ENCODE data around the gene THEMIS.
A peak's percentile ranks its signal among the peaks of the same experiment; 100 is the strongest.

THEMIS gene

DNA sequence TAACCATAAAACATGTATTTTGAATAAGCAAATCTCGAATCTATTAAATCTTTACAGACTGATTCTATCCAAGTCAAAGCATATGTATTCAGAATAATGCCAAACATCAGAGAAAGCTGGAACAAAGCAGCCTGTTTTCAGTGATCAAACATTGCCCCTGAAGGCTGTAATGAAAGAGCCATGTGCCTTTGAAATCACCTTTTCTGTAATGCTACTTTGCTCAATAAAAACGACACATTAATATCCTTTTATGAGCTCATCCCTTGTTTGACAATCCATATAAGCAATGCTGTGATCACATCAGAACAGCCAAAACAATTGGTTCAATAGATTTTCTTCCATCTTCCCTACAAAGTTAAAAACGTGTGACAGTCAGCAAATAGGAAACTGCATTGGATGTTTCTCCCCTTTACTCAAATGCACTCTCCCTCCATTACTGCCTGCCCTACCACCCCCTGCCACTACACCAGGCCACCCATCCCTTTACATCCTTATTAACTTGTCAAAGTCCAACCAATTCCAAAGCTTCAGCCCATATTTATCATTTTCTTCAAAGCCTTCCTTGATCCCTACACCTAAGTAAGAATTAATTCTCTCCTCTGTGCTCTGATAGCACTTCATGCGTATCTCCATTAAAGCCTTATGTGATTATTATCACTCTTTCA, 42.0 kb downstream of the THEMIS start:
- DNase-seq, result peak; percentile 13

DNA sequence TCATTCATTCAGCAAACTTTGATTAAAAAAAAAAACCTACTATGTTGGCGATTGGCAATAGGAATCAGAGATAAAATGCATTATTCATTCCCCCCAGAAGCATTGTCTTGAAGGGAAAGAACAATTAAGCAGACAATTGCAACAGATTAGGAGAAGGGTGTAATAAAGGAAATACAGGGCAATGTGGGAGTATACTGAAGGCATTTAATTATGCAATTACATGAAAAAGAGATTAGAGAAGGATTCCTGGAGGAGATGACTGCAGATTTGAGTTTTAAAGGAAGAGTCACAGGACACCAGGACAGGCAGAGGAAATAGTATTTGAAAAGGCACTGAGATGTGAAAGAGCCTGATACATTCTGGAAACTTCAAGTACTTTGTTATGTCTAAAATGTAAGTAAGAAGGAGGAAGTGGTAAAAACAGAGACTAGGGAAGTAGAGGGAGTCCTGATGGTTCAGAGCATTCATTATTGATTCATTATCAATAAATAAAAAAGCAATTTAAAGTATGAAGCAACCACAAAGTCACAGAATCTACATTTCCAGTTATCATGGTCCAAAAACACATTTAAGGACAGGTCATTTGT, 43.7 kb downstream of the THEMIS start:
- DNase-seq, result no peak

DNA sequence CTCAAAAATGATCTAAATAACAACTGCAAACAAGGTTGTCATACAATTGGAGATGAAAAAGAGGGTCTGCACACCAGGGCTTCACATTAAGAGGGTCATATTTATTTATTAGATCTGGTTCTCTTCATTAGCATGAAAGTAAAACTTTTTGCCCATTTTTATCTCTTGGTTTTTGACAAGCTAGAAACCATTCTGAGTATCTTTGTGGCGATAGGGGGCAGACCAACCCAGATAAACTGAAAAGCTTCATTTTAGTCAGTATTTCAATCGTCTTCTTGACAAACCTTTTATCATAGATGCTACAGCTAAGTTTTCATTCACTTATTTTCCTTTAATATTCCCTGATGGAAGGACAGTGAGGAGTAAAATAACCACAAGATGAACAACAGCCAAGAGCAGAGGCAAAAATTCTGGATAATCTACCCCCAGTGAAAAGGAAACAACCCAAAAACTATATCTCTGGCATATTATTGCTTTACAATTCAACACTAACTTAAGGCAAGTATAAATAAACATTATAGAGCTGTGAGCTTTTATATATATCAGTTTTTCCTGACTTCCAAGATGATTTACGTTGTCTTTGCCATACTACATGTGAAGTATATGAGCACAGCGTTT, 45.2 kb downstream of the THEMIS start:
- peak; percentile 55 for DNase-seq

DNA sequence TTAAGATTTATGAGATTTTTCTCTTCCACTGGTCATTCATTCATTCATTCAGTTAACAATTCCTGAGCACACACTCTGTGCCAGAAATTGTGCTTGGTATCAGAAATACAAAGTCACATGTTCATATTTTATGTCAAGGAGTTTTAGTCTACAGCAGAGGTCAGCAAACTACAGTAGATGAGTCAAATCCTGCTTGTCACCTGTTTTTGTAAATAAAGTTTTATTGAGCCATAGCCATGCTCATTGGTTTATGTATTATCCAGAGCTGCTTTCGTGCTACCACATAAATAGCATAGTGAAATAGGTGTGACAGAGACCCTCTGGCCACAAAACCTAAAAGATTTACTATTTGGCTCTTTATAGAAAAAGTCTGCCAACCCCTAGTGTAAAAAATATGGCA, 46.8 kb downstream of the THEMIS start:
- no peak for DNase-seq

DNA sequence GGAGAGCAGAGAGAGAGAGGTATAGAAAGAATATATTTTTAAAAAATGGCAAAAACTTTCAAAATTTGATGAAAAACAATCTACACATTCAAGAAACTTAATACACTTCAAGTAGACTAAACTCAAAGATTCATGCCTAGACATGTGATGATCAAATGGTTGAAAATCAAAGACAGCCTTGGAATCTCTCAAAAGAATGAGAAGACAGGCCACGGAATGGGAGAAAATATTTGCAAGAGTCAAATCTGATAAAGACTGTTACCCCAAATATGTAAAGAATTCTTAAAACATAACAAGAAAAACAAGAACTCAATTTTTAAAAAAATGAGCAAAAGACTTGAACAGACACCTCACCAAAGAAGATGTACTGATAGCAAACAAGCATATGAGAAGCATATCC, 49.7 kb downstream of the THEMIS start:
- no peak for DNase-seq

DNA sequence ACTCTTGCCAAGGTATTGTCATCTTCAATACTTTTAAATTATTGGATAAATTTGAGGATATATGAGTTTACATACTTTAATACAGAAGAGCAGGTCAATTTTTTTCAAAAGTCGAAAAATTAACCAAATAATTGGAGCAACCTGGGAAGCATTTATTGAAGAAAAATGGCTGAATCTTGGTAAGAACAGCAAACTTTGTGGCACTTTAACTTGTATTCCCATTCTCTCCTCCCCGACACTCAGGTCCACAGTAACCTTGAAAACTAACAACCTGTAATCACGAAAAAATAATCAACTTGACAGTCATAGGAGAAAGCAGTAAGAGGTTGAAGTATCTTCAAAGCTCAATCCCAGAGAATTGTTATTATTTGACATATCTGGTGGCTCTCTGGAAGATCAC, 55.6 kb downstream of the THEMIS start:
- no peak for DNase-seq

DNA sequence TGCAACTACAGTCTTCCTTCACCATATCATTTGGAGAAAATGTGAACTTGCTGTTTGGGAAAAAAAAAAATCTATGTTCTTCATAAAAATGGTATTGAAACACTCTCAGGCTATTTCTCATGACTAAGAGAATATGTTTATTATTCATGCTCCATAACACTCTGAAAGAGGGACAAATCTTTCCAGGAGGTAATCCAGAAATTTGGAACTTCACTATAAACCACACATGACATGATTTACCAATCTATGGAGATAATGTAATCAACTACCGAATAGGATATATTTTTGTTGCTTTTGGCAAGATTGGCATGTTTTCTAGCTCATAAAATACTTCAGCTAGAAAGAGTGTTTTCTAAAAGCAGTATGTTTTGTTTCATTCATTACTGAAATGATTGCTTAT, 56.3 kb downstream of the THEMIS start:
- no peak for DNase-seq

DNA sequence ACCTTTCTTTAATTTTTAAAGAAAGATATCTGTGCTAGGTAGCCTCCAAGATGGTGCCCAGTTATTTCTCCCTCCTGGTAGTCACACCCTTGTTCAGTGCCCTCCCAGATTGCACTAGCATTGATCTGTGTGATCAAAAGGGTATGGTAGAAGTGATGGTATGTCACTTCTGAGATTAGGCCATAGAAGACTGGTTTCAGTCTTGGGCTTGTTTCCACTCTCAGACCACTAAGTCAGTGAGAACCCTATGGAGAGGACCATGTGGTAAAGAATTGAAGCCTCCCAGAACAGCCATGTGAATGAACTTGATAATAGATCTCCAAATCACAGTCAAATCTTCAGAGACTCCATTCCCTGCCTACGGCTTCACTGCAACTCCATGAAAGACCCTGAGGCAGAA, 57.3 kb downstream of the THEMIS start:
- no peak for DNase-seq

DNA sequence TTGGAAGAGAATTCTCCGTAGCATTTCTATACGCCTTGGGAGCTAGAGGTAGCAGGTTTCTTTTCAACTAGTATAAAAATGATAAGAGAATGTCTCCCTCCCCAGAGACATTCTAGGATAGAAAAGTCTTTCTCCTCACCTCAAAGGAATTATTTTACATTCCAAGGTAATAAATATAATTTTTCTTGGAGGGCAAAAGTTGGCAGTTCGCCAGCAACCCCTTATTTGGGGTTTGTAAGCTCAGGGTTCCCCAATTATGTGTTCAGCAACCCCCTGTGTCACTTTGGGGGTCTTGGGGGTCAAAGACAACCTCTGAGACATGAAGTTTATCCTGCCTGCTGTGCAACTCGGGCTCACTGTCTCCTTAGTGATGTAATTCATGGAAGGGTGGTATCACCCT, 58.3 kb downstream of the THEMIS start:
- DNase-seq, result no peak

DNA sequence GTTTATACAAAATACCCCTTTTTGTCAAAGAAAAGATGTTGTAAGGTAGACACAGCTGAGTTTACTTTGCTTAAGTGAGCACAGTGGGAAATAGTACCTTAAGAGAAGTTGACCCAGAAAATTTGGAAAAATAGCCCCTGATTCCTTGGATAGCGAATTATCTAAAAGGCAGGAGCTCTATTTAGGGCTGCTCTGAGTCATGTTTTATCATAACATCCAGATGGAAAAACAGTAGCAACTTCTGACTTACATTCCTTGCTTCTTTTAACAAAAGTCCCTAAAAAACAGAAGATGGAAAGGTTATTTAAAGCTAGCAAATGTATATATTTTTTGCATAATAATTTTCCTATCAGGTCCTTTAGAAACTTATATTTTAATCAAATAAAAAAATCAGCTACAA, 59.0 kb downstream of the THEMIS start:
- DNase-seq, result no peak

DNA sequence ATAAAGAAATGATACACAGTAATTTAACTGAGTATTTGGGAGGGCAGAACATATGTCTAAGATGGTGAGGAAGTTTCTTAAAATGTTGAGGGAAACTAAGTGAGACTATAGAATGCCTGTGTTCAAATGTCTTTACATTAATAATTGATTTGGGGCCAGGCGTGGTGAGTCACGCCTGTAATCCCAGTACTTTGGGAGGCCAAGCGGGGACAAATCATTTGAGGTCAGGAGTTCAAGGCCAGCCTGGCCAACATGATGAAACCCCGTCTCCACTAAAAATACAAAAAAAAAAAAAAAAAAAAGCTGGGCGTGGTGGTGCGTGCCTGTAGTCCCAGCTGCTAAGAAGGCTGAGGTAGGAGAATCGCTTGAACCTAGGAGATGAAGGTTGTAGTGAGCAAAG, 66.7 kb downstream of the THEMIS start:
- DNase-seq, result no peak

DNA sequence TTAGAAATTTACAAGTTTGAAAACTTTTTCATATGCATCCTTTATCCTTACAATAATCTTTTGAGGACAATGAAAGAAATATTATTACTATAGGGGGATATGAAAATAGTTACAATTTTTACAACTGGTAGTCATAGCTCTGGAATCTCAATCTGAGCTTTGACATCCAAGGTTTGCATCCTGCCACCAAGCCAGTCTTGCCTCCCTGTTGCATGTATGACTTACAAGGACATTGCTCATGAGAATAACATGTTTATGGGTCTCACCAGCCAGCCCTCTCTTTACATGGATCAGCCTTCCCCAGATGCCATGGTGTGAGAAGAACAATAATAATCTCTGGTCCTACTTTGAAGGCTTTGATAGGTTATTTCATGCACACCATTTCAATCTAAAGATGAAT, 67.5 kb downstream of the THEMIS start:
- no peak for DNase-seq

DNA sequence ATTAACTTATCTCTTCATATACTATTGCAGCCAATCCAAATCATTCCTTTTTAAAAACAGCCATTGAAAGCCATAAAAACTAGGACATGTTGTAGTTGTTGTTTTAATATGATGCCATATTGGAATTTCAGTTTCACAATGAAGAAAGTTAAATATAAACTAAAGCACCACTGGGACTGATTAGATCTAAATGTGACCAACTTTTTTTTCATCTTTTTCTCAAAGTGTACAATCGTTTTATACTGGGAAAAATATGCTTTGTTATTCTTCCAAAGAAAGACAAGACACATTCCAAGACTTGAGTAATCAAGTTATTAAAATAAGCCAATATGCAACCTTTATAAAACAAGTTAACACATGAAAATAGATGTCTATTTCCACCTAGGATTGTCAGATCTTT, 68.5 kb downstream of the THEMIS start:
- no peak for DNase-seq

DNA sequence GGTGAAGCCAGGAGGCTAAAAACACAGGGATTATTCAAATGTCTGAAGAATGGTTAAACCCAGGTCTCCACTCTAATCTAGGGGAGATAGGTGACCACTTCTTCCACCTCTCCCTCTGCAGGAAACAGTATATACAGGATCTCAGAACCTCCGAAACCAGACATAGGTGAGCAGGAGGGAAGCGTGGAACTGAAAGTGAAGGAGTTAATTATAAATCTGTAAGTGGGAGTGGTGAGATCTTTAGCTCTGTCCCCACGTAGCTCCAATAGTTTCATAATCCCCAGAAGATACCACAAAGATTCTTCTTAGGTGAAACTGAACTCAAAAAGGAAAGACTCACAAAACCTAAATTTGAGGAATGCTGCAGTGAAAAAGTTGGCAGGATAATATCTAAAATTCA, 76.8 kb downstream of the THEMIS start:
- DNase-seq, result no peak

DNA sequence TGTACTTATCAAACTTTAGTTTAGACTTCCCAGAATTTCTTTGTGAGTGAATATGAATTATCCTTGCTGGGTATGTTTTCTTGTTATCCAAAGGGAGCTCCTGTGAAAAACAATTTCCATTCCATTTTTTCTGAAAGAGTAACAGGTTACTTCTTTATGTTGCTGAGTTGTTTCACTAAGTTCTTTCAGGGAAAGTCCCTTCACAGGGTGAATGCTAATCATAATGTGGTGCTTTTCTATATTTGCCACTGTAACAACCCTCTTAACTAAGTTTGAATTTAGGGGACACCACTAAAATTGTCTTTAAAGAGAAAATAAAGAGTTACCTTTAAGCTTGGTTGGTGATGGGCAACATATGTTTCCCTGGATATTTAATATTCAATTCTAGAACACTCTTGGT, 79.4 kb downstream of the THEMIS start:
- DNase-seq, result no peak

DNA sequence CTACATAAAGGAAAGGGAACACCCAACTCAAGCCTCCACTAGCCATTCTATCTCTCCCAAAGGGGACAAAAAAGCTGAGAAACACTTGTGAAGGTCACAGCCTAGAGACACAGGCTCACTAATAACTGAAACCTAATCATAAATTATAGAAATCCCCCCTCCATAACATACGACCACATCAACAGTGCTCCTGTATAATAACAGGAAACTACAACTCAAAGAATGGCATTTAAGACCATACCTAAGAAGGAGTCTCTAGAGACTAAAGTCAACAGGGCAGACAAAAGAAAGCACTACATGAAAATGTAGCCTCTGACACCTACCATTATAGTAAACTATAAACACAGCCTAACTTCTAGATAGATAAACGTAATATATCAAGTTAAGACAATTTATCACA, 82.7 kb downstream of the THEMIS start:
- no peak for DNase-seq

DNA sequence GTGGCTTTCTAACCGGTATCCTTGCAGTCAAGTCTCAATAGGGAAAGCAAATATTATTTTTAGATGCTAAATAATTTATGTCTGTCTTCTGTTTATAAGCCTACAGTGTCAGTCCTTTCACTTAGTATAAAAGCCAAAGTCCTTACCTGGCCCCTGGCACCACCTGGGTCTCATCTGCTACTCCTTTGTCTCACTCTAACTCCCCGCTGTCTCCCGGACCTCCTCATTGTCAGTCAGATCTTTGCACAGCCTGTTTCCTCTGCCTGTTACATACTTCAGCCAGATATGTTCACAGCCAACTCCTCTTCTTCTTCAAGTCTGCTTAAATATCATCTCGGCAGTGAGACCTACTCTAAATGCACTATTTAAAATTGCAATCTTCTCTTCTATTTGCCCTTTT, 84.2 kb downstream of the THEMIS start:
- DNase-seq, result no peak

DNA sequence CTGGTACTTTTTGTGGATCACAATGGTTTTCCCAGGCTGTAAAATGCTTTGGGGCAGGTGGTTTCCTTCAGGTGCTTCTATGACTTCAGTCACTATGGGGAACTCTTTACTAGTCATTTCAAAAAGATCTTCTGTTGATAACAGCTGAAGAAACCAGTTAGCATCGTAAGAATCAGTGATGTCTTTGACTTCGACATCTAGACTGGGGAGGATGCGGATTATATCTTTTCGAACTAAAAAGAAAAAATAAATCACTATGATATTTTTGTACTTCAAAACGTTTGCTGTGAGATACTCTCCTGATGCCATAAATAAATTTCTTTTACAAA, 87.2 kb downstream of the THEMIS start:
- no peak for DNase-seq

DNA sequence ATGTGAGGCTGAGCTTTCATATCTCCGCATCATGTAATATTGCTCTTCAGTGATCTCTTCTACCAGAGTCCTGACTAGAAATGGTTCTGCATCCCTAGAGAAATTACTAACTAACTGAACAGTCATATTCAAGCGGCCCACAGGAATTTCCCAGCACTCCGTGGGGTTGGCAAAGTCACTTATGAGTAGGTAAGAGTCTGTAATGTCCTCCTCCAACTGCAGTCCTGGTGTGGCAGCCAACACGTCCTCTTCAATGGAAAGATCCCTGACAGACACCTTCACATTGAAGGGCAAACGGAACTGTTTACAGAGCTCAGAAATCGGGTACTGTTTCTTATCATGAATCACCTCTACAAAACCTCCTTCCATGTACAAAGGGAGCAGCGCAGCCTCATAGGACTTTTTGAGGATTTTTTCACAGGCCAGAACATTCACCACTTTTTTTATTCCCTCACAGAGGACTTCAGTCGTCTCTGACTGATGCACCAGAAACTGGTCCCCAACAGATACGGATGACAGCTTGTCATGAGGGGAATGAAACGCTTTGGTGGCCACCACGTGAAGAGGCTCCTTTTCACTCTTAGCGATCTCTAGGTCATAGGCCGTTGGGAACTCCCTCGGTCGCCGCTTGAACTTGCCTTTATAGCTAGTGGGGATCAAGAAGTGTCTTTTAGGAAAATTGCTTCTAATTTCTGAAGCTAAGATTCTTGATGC, 87.7 kb downstream of the THEMIS start:
- peak; percentile 44 for DNase-seq

DNA sequence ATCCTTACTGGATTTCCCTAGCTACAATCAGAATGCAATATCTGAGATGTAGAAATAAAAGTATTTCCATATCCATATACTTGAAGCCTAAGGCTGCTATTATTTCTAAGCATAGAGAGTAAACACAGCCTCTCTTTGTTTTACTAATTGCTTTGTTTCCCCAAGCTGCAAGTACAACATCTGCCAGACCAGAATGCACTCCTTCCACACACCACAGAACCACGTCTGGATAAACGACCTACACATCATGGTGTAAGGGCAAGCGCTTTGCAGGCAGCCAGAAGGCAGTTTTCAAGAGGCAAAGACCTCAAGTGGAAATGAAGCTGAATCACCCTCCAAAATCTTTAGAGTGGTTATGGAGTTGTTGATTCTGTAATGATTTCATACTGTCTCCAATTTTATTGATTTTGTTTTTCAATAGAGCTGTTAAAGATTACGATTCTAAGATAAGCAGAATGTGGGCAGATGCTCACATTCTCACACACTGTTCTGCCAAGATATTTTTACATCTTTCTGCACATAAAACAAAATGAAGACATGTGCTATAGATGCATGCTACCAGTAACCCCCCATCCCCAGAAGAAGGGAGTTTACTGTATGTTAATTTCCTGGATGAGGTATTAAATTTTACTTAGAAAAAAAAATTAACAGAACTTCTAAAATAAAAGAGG, 88.8 kb downstream of the THEMIS start:
- DNase-seq, result no peak

DNA sequence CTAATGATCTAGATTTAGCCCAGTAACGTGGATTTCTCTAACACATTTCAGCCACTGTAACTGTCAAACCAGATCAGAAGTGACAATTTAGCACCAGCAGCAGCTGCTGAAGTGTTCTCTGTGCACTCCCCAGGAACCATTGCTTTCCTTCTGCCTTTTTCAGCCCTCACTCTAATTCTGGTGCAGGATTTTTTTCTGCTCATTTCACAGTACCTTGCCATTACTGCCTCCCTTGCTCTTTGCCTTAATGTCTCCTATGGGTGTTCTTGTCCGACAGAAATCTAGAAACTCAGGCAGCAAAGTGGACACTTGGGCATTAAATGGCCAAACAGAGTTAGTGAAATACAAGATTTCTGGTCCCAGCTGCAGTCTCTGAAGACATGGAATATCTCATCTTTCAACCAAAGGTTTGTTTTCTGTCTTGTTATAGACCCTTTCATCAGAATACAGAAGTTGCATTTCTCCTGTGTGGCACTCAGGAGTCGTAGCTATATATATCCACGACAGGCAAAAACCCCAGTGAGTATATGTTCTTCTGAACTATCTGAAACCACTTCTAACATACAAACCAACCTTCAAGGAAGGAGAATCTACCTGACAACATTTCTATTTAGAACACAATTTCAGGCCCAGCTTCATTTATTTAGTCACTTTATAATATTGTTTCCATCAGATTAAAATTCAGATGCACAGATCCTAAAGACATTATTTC, 92.9 kb downstream of the THEMIS start:
- no peak for DNase-seq

DNA sequence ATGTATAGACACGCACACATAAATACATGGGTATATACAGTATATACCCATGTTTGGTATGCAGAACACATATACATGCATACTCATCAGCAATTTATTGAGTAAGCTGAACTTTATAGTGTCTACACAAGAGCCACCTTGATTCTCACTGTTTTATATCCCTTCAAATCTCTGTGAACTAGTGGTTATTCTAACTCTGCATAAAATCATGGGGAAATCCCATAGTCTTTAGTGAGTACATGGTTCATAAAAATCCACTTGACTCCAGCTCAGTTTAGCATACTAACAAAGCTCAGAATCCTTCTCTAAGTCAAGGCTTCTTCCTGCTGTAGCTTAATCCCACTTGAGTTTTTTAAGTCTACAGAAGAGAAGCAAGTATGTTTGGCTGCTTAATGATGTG, 104.1 kb downstream of the THEMIS start:
- no peak for DNase-seq

DNA sequence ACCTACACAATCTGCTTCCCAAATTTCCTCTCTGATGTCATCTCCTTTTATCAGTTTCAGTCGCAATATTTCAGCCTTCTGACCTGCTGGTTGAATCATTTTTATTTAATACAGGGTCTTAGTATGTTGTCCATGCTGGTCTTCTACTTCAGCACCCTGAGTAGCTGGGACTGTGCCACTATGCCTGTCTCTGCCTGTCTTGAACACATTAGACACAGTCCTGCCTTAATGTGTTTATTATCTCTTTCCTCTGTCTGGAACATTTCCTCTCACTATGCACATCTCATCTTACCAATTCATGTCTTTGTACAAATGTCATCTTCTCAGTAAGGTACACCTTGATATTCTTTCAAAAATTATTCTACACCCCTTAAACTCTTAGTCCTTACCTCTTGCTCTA, 106.5 kb downstream of the THEMIS start:
- no peak for DNase-seq
